Neuronal stem cell (in vitro differentiated cells): Measurements from ENCODE around the gene DOCK7. TPM values are rescaled to one million over a fixed set of nuclear protein-coding genes. Genes with fewer than 3 reads are reported as not detected.

ENCODE experiments used
- DNase-seq: peaks from one replicate; pipeline ENCODE4 v3.0.0-alpha.2; 2013; ENCODE audit warnings: low spot score
- H2AFZ ChIP-seq: one replicate; pipeline ENCODE4 v1.6.1; 2013; ENCODE audit warnings: mild to moderate bottlenecking, low read length, inconsistent platforms
- H2AK5ac ChIP-seq: 2 replicates; pipeline ENCODE4 v1.6.1; 2013; ENCODE audit warnings: low read depth, mild to moderate bottlenecking, inconsistent platforms, low read length, moderate library complexity, mixed read lengths
- H2BK120ac ChIP-seq: 2 replicates; pipeline ENCODE4 v1.6.1; 2013; ENCODE audit warnings: low read depth, mild to moderate bottlenecking, inconsistent platforms, low read length, moderate library complexity, mixed read lengths
- H2BK12ac ChIP-seq: one replicate; pipeline ENCODE4 v1.6.1; 2013; ENCODE audit warnings: low read length, inconsistent platforms
- H2BK15ac ChIP-seq: 2 replicates; pipeline ENCODE4 v1.6.1; 2013; ENCODE audit warnings: mild to moderate bottlenecking, low read length, inconsistent platforms, mixed read lengths
- H2BK5ac ChIP-seq: one replicate; pipeline ENCODE4 v1.6.1; 2013; ENCODE audit warnings: inconsistent platforms, mild to moderate bottlenecking, low read length, moderate library complexity
- H3K14ac ChIP-seq: one replicate; pipeline ENCODE4 v1.6.1; 2013; ENCODE audit warnings: low read length, inconsistent platforms
- H3K18ac ChIP-seq: 2 replicates; pipeline ENCODE4 v1.6.1; 2013; ENCODE audit warnings: low read length, inconsistent platforms
- H3K23ac ChIP-seq: 2 replicates; pipeline ENCODE4 v1.6.1; 2013; ENCODE audit warnings: low read depth, mild to moderate bottlenecking, mixed read lengths, low read length, inconsistent platforms; ENCODE audit not compliant: poor library complexity
- H3K27ac ChIP-seq: replicated peaks from 3 replicates; pipeline ENCODE4 v1.5.1; 2013; ENCODE audit warnings: low read length, inconsistent platforms
- H3K27me3 ChIP-seq, 3 experiments: 2 replicates each; pipeline ENCODE4 v1.6.1; 2013; ENCODE audit warnings: low read length in 3 of 3, mild to moderate bottlenecking in 2 of 3, inconsistent platforms in 1 of 3, low read depth in 1 of 3, mixed read lengths in 1 of 3, moderate library complexity in 1 of 3; ENCODE audit not compliant: control insufficient read depth in 3 of 3, insufficient read depth in 3 of 3
- H3K36me3 ChIP-seq, 2 donors: replicated peaks in 1 of 2; 2 replicates each; pipeline ENCODE4 v1.6.1; 2013; ENCODE audit warnings: low read length in 2 of 2; ENCODE audit not compliant: control insufficient read depth in 2 of 2, insufficient read depth in 2 of 2
- H3K4ac ChIP-seq: 2 replicates; pipeline ENCODE4 v1.6.1; 2013; ENCODE audit warnings: inconsistent platforms, mild to moderate bottlenecking, low read length, moderate library complexity
- H3K4me1 ChIP-seq, 2 donors: 1 replicate in 1 of 2; 2 replicates in 1 of 2; pipeline ENCODE4 v1.6.1; 2013; ENCODE audit warnings: low read length in 2 of 2, low read depth in 1 of 2; ENCODE audit not compliant: control insufficient read depth in 2 of 2, insufficient read depth in 1 of 2
- H3K4me2 ChIP-seq: one replicate; pipeline ENCODE4 v1.6.1; 2013; ENCODE audit warnings: mild to moderate bottlenecking, low read length, inconsistent platforms; ENCODE audit not compliant: insufficient read depth, poor library complexity, severe bottlenecking
- H3K4me3 ChIP-seq, 2 donors: 2 replicates each; pipeline ENCODE4 v1.5.1; 2013; ENCODE audit warnings: low read length in 2 of 2, mild to moderate bottlenecking in 2 of 2, inconsistent platforms in 1 of 2, moderate library complexity in 1 of 2
- H3K79me1 ChIP-seq: one replicate; pipeline ENCODE4 v1.6.1; 2013; ENCODE audit warnings: low read depth, mild to moderate bottlenecking, inconsistent platforms, low read length, moderate library complexity
- H3K9ac ChIP-seq: one replicate; pipeline ENCODE4 v1.6.1; 2013; ENCODE audit warnings: mild to moderate bottlenecking, low read depth, low read length, inconsistent platforms; ENCODE audit not compliant: poor library complexity
- H3K9me3 ChIP-seq, 2 donors: replicated peaks in 1 of 2; 2 replicates each; pipeline versions ENCODE3 to v1.6.1; 2013; ENCODE audit warnings: low read length in 2 of 2, mild to moderate bottlenecking in 2 of 2, inconsistent platforms in 1 of 2, low read depth in 1 of 2, mixed read lengths in 1 of 2, moderate library complexity in 1 of 2; ENCODE audit not compliant: control insufficient read depth in 2 of 2, insufficient read depth in 1 of 2
- H4K8ac ChIP-seq: one replicate; pipeline ENCODE4 v1.6.1; 2013; ENCODE audit warnings: low read depth, mild to moderate bottlenecking, inconsistent platforms, low read length, moderate library complexity
- H4K91ac ChIP-seq: one replicate; pipeline ENCODE4 v1.6.1; 2013; ENCODE audit warnings: low read length, low read depth, mild to moderate bottlenecking, inconsistent platforms; ENCODE audit not compliant: poor library complexity
- WGBS, 2 donors: extraction: QIAGEN DNeasy Blood & Tissue Kit; methylation state at CpG; one replicate each; pipeline ENCODE4 v1.1.7; 2013; ENCODE audit warnings: missing lambda C conversion rate in 2 of 2, mixed read lengths in 1 of 2; ENCODE audit not compliant: insufficient read length in 2 of 2, insufficient replicate concordance in 1 of 2; ENCODE audit errors: extremely low coverage in 2 of 2; 5-methylcytosine and 5-hydroxymethylcytosine counted together
- polyA plus RNA-seq, 2 experiments: library from polyadenylated mRNA; stranded (reverse); fragments of 200-250 nt; gene quantifications; one replicate each; pipeline ENCODE4 v1.2.3, GENCODE V29; 2013

DOCK7 gene
- polyA plus RNA-seq (2013, experiment 1 of 2), result 28.6 TPM
- 27.6 TPM for polyA plus RNA-seq (2013, experiment 2 of 2)

GRCh38 chr1:62687903-62688686 is at the start of gene DOCK7:
Gene DOCK7 (minus strand): TSS chr1:62688386. CDS start chr1:62688264, 122 bp downstream.
- Histone ChIP-seq H2BK120ac (peak within 1 kb of the TSS; percentile 68), H2AK5ac (no peak within 1 kb of the TSS), H2AFZ (peak within 1 kb of the TSS; percentile 95), H2BK15ac (no peak within 1 kb of the TSS), H3K14ac (no peak within 1 kb of the TSS), H3K23ac (peak within 1 kb of the TSS; percentile 86), H3K27ac (peak within 1 kb of the TSS; percentile 78), H4K91ac (peak within 1 kb of the TSS; percentile 87), H3K36me3 (peaks cover 0 to 35% of the 10 kb centered on the region in 2 donors), H3K9me3 (peaks cover 0 to 2% of the 10 kb centered on the region in 2 donors), H2BK5ac (peak within 1 kb of the TSS; percentile 79), H3K4ac (peak within 1 kb of the TSS; percentile 86), H4K8ac (no peak within 1 kb of the TSS), H3K18ac (peak within 1 kb of the TSS; percentile 98), H3K9ac (peak within 1 kb of the TSS; percentile 97), H3K4me3 (peak within 1 kb of the TSS; percentile 95 to 97), H3K27me3 (no peaks in the 10 kb centered on the region), H3K4me2 (peak within 1 kb of the TSS; percentile 71), H3K79me1 (peaks cover 3% of the 10 kb centered on the region), H2BK12ac (no peak within 1 kb of the TSS), H3K4me1 (peaks cover 8 to 21% of the 10 kb centered on the region in 2 donors)
- no CpG with 5 or more reads among the region's 107 CpGs for WGBS, 2 donors
- peak; percentile 87 for DNase-seq

DNA sequence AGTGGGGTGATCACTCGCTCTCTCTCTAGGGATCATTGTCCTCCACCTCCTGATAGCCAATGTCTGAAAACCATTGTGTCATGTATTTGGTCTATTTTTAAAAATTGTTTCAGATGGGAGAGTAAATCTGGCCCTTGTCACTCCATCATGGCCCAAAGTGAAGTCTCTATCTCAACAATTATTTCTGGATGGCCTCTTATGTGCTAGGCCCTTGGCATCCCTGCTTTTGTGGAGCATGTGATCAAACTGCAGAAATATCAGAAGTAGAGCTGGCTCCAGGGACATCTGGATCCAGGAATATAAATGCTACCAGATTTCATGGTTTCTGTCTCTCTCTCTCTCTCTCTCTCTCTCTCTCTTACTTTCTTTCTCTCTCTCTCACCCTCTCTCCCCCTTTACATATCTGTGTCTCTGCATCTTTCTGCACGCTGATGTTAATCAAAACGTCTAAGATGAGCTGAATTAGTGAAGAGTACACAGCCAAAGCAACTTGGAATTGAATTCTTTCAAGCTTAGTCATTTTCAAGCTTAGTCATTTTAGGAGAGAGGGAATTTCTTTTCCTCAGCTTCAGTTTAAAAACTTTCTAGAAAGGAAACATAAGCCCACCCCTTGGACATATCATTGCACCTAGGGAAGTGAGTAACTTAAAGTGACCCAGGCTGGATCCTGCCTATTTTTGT is 47.4 kb upstream of the DOCK7 start:
- no CpG with 5 or more reads among the region's 3 CpGs for WGBS, 2 donors

GRCh38 chr1:62732331-62732730 is 44.1 kb upstream of the DOCK7 start:
- Histone ChIP-seq H3K4ac (no peak overlapping the region), H2BK12ac (no peak overlapping the region), H3K4me2 (no peak overlapping the region), H3K9ac (no peak overlapping the region), H2BK5ac (no peak overlapping the region), H4K91ac (no peak overlapping the region), H2AFZ (peak overlapping the region; percentile 10), H2BK120ac (no peak overlapping the region), H3K4me1 (peaks cover 4 to 5% of the 10 kb centered on the region in 2 donors), H3K9me3 (no peaks in the 10 kb centered on the region), H3K4me3 (no peak overlapping the region), H3K18ac (no peak overlapping the region), H3K14ac (no peak overlapping the region), H2AK5ac (no peak overlapping the region), H3K36me3 (no peaks in the 10 kb centered on the region), H4K8ac (no peak overlapping the region), H3K27me3 (no peaks in the 10 kb centered on the region), H2BK15ac (no peak overlapping the region), H3K27ac (no peak overlapping the region), H3K79me1 (no peaks in the 10 kb centered on the region), H3K23ac (no peak overlapping the region)
- DNase-seq, result no peak
- WGBS, 2 donors, result no CpG with 5 or more reads among the region's 3 CpGs

More for the DNA sequence above, 47.4 kb upstream of the DOCK7 start:
- peaks cover 0 to 5% of the 10 kb centered on the region in 2 donors for H3K4me1 ChIP-seq
- H3K9me3 ChIP-seq, result peaks cover 0 to 3% of the 10 kb centered on the region in 2 donors
- no peak overlapping the region for H3K9ac ChIP-seq
- peak overlapping the region; percentile 9 for H2AFZ ChIP-seq
- no peak overlapping the region for H2BK5ac ChIP-seq
- no peak overlapping the region for H3K14ac ChIP-seq
- no peak overlapping the region for H4K91ac ChIP-seq
- H2AK5ac ChIP-seq, result no peak overlapping the region
- no peak overlapping the region for H3K27ac ChIP-seq
- H3K4ac ChIP-seq, result no peak overlapping the region
- H3K79me1 ChIP-seq, result no peaks in the 10 kb centered on the region
- H4K8ac ChIP-seq, result no peak overlapping the region
- H3K4me3 ChIP-seq, result no peak overlapping the region
- no peak overlapping the region for H3K4me2 ChIP-seq
- no peak overlapping the region for H2BK15ac ChIP-seq
- H3K36me3 ChIP-seq, result no peaks in the 10 kb centered on the region
- no peak overlapping the region for H3K18ac ChIP-seq
- no peak overlapping the region for H3K23ac ChIP-seq
- H2BK12ac ChIP-seq, result no peak overlapping the region
- H3K27me3 ChIP-seq, result no peaks in the 10 kb centered on the region
- no peak for DNase-seq
- H2BK120ac ChIP-seq, result no peak overlapping the region

DNA sequence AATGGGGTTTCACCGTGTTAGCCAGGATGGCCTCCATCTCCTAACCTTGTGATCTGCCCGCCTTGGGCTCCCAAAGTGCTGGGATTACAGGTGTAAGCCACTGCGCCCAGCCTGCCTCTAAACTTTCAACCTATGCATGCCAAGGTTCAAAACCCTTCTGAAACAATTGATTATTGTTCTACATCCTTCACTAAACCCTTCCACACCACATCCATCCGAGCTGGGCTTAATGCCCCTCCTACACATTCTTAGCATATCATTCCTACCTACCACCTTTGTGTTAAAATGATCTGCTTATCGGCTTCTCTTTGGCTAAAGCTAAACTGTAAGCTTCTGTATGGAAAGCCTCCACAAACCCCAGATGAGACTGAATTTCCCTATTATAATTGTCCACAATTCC is 40.8 kb upstream of the DOCK7 start:
- H3K79me1 ChIP-seq, result no peaks in the 10 kb centered on the region
- no peak overlapping the region for H3K9ac ChIP-seq
- H2BK15ac ChIP-seq, result no peak overlapping the region
- H2AK5ac ChIP-seq, result no peak overlapping the region
- no peak overlapping the region for H3K4ac ChIP-seq
- no peak overlapping the region for H2BK5ac ChIP-seq
- no peaks in the 10 kb centered on the region for H3K9me3 ChIP-seq
- H3K23ac ChIP-seq, result no peak overlapping the region
- H3K18ac ChIP-seq, result no peak overlapping the region
- no peak overlapping the region for H3K4me2 ChIP-seq
- H3K14ac ChIP-seq, result no peak overlapping the region
- H2BK12ac ChIP-seq, result no peak overlapping the region
- no peak for DNase-seq
- no peak overlapping the region for H2BK120ac ChIP-seq
- WGBS, 2 donors, result no CpG with 5 or more reads among the region's 5 CpGs
- H3K36me3 ChIP-seq, result no peaks in the 10 kb centered on the region
- H3K4me3 ChIP-seq, result no peak overlapping the region
- H4K8ac ChIP-seq, result no peak overlapping the region
- no peaks in the 10 kb centered on the region for H3K27me3 ChIP-seq
- no peak overlapping the region for H3K27ac ChIP-seq
- H3K4me1 ChIP-seq, result peaks cover 10 to 14% of the 10 kb centered on the region in 2 donors
- no peak overlapping the region for H2AFZ ChIP-seq
- H4K91ac ChIP-seq, result no peak overlapping the region
